Fibroblast of the aortic adventitia (primary cell): ENCODE results near the gene DPP4. TPM values are rescaled to one million over a fixed set of nuclear protein-coding genes. Genes with fewer than 3 reads are reported as not detected.

ENCODE experiments used
- DNase-seq: peaks from one replicate; pipeline ENCODE4 v3.0.0-alpha.2; 2010; ENCODE audit warnings: low read depth
- H3K4me3 ChIP-seq: 2 replicates; pipeline ENCODE4 v1.5.1; 2011; ENCODE audit warnings: low read depth, mild to moderate bottlenecking, control low read depth, low read length, moderate library complexity
- CTCF ChIP-seq: IDR thresholded peaks from 2 replicates; pipeline ENCODE4 v1.5.1; 2011; ENCODE audit warnings: mild to moderate bottlenecking, low read length, control low read depth, inconsistent platforms; ENCODE audit not compliant: insufficient read depth
- total RNA-seq: library from RNA; depleted of rRNA; stranded (reverse); fragments of >200 nt; gene quantifications from 2 replicates; pipeline ENCODE4 v1.2.3, GENCODE V29; 2012; ENCODE audit warnings: low replicate concordance

The DPP4 gene
- total RNA-seq, 1 donor = 203 TPM

DNA sequence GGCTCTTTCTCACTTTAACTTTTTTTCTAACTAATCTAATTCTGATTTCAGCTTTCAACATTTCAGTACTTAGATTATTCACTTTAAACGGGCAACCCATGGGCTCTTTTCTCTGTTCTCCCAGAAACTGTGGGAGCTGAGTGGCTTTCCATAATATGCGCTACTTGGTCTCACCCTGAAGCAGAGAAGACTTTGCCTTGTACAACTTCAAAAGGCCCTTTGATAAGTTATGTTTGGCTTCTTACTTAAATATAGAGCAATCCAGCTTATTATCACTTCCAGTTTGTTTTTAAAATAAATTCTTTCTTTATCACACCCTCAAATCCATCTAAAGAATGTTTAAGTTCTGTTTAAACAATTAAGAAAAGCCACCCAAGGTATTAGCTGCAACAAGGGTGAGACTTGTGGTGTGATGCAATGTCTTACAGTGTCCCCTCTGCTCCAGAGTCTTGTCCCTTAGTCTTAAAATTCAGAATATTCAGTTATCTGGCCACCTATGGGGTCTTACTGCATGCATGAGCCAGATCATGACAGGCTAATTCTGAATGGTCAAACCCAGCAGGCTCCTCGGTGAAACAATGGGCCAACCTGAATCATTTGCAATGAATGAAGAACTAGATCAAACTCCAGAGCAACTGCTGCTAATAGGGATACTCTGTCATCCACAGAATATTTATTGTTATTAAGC is 39.2 kb upstream of the DPP4 start:
- no peak overlapping the region for H3K4me3 ChIP-seq
- DNase-seq = no peak
- no peak for TF ChIP-seq CTCF

DNA sequence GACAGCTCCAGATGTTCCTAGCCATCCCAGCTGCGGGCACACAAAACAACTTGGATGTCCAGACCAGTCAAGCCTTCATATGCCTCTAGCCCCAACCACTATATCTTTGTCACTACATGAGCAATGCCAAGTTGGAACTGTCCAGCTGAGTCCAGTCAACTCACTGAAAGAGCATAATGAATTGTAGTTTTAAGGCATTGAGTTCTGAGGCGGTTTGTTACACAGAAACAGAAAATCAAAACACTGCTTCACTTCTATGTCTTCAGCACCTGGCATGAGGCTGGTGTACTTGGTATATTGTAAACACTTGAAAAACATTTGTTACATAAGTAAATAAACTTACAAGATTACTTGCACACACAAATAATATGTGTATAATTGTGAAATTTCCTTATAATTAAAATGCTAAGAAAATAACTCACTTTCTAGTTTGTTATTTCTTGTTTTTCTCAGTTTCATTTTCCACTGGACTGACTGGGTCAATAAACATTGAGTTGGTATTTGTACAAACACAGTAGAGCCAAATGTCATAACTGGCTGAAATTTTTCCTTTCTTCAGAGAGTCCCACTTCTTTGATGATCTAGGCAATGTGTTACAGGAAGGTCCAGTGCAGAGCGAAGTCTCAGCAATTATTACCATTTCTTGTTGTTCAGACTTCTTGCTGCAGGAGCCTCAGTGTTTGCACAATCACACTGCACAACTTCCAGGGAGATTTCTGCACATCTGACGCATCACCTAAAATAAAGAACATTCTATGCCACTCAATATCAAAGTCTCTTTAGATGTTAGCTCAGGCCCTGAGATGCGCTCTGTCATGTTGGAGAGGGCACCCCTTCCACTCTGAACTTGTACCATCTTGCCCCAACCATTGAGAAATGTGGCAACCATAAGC is 38.2 kb upstream of the DPP4 start:
- H3K4me3 ChIP-seq = no peak overlapping the region
- no peak for TF ChIP-seq CTCF
- no peak for DNase-seq

DNA sequence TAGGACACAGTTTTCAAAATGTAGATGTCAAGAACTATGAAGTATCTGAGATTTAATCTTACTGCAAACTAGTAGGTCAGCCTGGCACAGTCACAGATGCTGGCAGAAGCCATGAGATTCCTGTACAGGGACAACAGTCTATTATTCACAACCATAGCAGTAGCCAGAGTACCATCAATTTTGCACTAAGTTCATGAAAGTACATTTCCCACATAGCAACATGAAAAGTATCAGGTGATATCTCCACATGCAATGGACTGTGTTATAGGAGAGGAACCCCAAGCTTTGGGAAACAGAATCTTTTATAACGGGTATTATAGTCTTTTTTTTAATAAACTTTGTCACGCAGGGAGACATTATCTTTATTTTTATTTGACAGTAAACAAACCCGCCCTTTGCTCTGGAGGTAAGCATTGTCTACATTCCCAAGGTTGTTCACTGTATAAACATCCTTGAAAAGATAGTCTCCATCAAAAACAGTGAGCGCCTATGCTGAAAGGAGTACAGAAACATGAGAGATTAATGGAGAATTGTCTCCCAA is 33.4 kb upstream of the DPP4 start:
- no peak for DNase-seq
- H3K4me3 ChIP-seq = no peak overlapping the region
- TF ChIP-seq CTCF = no peak

DNA sequence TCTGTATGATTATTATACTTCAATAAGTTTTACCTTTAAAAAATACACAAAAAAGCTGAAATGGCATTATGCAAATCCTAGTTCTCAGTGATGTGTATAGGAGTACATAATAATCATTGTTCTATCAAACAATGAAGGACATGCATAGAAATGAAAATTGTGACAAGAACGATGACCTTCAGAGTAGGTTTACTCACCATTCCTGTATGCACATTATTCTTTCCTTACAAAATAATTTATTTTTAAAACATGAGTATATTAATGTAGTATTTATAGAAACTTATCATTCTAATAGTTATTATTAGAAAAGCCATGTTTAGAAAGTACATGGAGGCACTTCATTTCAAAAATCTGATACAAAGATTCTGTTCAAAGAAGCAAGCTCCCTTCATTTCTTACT is 32.7 kb upstream of the DPP4 start:
- no peak for TF ChIP-seq CTCF
- H3K4me3 ChIP-seq = no peak overlapping the region

GRCh38 chr2:162106146-162106551 is 32.1 kb upstream of the DPP4 start:
- no peak for TF ChIP-seq CTCF
- DNase-seq = peak; percentile 88
- no peak overlapping the region for H3K4me3 ChIP-seq

More for the DNA sequence above, 32.7 kb upstream of the DPP4 start:
- DNase-seq = no peak

DNA sequence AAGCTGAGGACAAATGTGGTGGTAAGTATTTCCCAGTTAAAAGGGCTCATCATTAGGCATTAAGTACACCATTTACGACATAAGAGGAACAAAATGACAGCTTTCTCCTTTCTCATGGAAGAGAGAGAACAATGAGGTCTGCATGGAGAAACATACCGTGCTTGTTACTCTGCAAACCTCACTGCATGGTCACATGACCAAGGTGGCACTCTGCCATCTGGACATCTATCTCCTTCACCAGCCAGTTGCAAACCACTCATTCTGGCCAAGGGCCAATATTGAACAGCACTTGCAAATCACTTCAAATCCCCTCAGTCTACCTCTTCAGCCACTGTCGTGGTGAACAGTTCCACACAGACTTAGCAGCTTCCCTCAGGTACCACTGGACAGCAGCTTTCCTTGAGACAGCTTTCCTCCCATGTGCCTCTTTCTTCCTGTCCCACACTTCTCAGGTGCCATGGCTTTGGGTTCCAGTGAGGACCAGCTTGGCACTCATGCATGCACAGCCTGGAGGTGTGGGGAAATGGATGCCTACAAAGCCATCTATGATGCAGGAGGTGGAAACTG is 29.5 kb upstream of the DPP4 start:
- peak; percentile 53 for DNase-seq
- no peak overlapping the region for H3K4me3 ChIP-seq
- no peak for TF ChIP-seq CTCF
